ENCODE results near the gene HDAC5. TPM values are rescaled to one million over a fixed set of nuclear protein-coding genes. Genes with fewer than 3 reads are reported as not detected.

Gene HDAC5
- total RNA-seq (10 to 100 TPM; 33.8 to 77.4 TPM), polyA plus RNA-seq (10 to 100 TPM; 29.6 to 39.0 TPM)
- long read RNA-seq, donor 1, full-length matches to known transcripts = 5 of 10 reads
- long read RNA-seq, donor 1, partial matches to known transcripts = 5 of 10 reads
- long read RNA-seq, donor 1, other reads (novel, unspliced or antisense) = 0 of 10 reads
- long read RNA-seq, donor 2, partial matches to known transcripts = 0 of 1 reads
- long read RNA-seq, donor 2, other reads (novel, unspliced or antisense) = 0 of 1 reads
- long read RNA-seq, donor 3, partial matches to known transcripts = 0 of 2 reads
- long read RNA-seq, donor 3, other reads (novel, unspliced or antisense) = 0 of 2 reads
- long read RNA-seq, donor 4, partial matches to known transcripts = 6 of 6 reads
- long read RNA-seq, donor 4, other reads (novel, unspliced or antisense) = 0 of 6 reads
- long read RNA-seq, donor 5, full-length matches to known transcripts = 3 of 14 reads
- long read RNA-seq, donor 5, partial matches to known transcripts = 11 of 14 reads
- long read RNA-seq, donor 5, other reads (novel, unspliced or antisense) = 0 of 14 reads

- 1% methylated on average over 41 to 78 of the region's 78 CpGs for WGBS, 2 donors
- Histone ChIP-seq H3K9me3 (ENCODE audit: control insufficient read depth in 4 of 4, insufficient read depth in 3 of 4, low read length in 3 of 4) (peaks cover 0 to 1% (median 0%) of the 10 kb centered on the region in 4 donors), H3K4me1 (ENCODE audit: control insufficient read depth in 5 of 5, insufficient read depth in 5 of 5, low read length in 5 of 5) (peaks cover 4 to 23% (median 20%) of the 10 kb centered on the region in 5 donors), H3K27me3 (ENCODE audit: control insufficient read depth in 3 of 3, insufficient read depth in 3 of 3, low read length in 2 of 3) (no peaks in the 10 kb centered on the region), H3K4me3 (peak within 1 kb of the TSS; percentile 96), H3K9ac (ENCODE audit: insufficient read depth in 1 of 2, low read length in 2 of 2) (peak within 1 kb of the TSS; percentile 65 to 85), H3K27ac (ENCODE audit: low read depth in 1 of 2, low read length in 1 of 2) (peak within 1 kb of the TSS; percentile 90 to 94), H3K36me3 (ENCODE audit: control insufficient read depth in 4 of 4, insufficient read depth in 4 of 4, low read length in 4 of 4) (peaks cover 0 to 2% (median 0%) of the 10 kb centered on the region in 4 donors)
- TF ChIP-seq CTCF (IDR thresholded peaks at IDR 0.05; ENCODE audit: control extremely low read depth, extremely low read depth) = peak; percentile 19
- peak; percentile 99 for ATAC-seq (ENCODE audit: insufficient read depth, low FRiP score)
- peak; percentile 98 to 99 (median 98) for DNase-seq
Measured at GRCh38 chr17:44123356-44124117, at the start of gene HDAC5. TSS of gene HDAC5 (minus strand) at chr17:44123641. CDS start at chr17:44117515, 6,126 bp downstream.

GRCh38 chr17:44171931-44172455 is 48.6 kb upstream of the HDAC5 start:
- TF ChIP-seq CTCF (IDR thresholded peaks at IDR 0.05; ENCODE audit: control extremely low read depth, extremely low read depth) = no peak
- Histone ChIP-seq H3K9ac (ENCODE audit: insufficient read depth in 1 of 2, low read length in 2 of 2) (no peak overlapping the region), H3K4me3 (no peak overlapping the region), H3K9me3 (ENCODE audit: control insufficient read depth in 4 of 4, insufficient read depth in 3 of 4, low read length in 3 of 4) (no peaks in the 10 kb centered on the region), H3K27ac (ENCODE audit: low read depth in 1 of 2, low read length in 1 of 2) (no peak overlapping the region), H3K36me3 (ENCODE audit: control insufficient read depth in 4 of 4, insufficient read depth in 4 of 4, low read length in 4 of 4) (peaks cover 2 to 7% (median 3%) of the 10 kb centered on the region in 4 donors), H3K27me3 (ENCODE audit: control insufficient read depth in 3 of 3, insufficient read depth in 3 of 3, low read length in 2 of 3) (peaks cover 0 to 5% (median 0%) of the 10 kb centered on the region in 3 donors), H3K4me1 (ENCODE audit: control insufficient read depth in 5 of 5, insufficient read depth in 5 of 5, low read length in 5 of 5) (peaks cover 0 to 10% (median 4%) of the 10 kb centered on the region in 5 donors)
- WGBS, 2 donors = 79 to 86% methylated on average over 17 of the region's 17 CpGs
- DNase-seq (no peak), ATAC-seq (ENCODE audit: insufficient read depth, low FRiP score) (no peak)

GRCh38 chr17:44170499-44171201 is 47.2 kb upstream of the HDAC5 start, which contains the start of gene ASB16:
TSS of gene ASB16 (plus strand) at chr17:44170704. CDS start at chr17:44170790, 86 bp downstream.
- H3K9me3 ChIP-seq (ENCODE audit: control insufficient read depth in 4 of 4, insufficient read depth in 3 of 4, low read length in 3 of 4) = no peaks in the 10 kb centered on the region
- peaks cover 0 to 2% (median 0%) of the 10 kb centered on the region in 4 donors for H3K36me3 ChIP-seq (ENCODE audit: control insufficient read depth in 4 of 4, insufficient read depth in 4 of 4, low read length in 4 of 4)
- peaks cover 0 to 5% (median 0%) of the 10 kb centered on the region in 3 donors for H3K27me3 ChIP-seq (ENCODE audit: control insufficient read depth in 3 of 3, insufficient read depth in 3 of 3, low read length in 2 of 3)
- peak in 1 of 3 donors; percentile 34 for DNase-seq
- WGBS, 2 donors = 33 to 50% methylated on average over 21 of the region's 21 CpGs
- peaks cover 0 to 10% (median 4%) of the 10 kb centered on the region in 5 donors for H3K4me1 ChIP-seq (ENCODE audit: control insufficient read depth in 5 of 5, insufficient read depth in 5 of 5, low read length in 5 of 5)
- H3K27ac ChIP-seq (ENCODE audit: low read depth in 1 of 2, low read length in 1 of 2) = peak within 1 kb of the TSS in 1 of 2 donors; percentile 92
- H3K4me3 ChIP-seq = no peak within 1 kb of the TSS
- no peak for ATAC-seq (ENCODE audit: insufficient read depth, low FRiP score)
- TF ChIP-seq CTCF (IDR thresholded peaks at IDR 0.05; ENCODE audit: control extremely low read depth, extremely low read depth) = no peak
- H3K9ac ChIP-seq (ENCODE audit: insufficient read depth in 1 of 2, low read length in 2 of 2) = peak within 1 kb of the TSS in 1 of 2 donors; percentile 25

Measured in lung (tissue), 16 donors.